AG10803 (cell line): ENCODE results near the gene LCN1.
"Not testable (repeated sequence)": the region's sequence is repeated elsewhere in the genome, so short reads cannot be mapped to it uniquely, and the experiment has no call there.

Experiments
- DNase-seq: peaks from one replicate; pipeline ENCODE4 v3.0.0; 2010; ENCODE audit warnings: low read depth
- H3K4me3 ChIP-seq: 2 replicates; pipeline ENCODE4 v1.5.1; 2011; ENCODE audit warnings: mild to moderate bottlenecking, low read length, control low read depth
- TF ChIP-seq, protein P1 (sequence below): conservative IDR thresholded peaks from 2 replicates; pipeline ENCODE4 v1.5.1; 2011; ENCODE audit warnings: mild to moderate bottlenecking, low read length, control low read depth, inconsistent platforms

LCN1 gene

GRCh38 chr9:135507104-135508035 is 13.9 kb upstream of the LCN1 start:
- no peak for DNase-seq
- H3K4me3 ChIP-seq: no peak overlapping the region
- TF ChIP-seq, protein P1, sequence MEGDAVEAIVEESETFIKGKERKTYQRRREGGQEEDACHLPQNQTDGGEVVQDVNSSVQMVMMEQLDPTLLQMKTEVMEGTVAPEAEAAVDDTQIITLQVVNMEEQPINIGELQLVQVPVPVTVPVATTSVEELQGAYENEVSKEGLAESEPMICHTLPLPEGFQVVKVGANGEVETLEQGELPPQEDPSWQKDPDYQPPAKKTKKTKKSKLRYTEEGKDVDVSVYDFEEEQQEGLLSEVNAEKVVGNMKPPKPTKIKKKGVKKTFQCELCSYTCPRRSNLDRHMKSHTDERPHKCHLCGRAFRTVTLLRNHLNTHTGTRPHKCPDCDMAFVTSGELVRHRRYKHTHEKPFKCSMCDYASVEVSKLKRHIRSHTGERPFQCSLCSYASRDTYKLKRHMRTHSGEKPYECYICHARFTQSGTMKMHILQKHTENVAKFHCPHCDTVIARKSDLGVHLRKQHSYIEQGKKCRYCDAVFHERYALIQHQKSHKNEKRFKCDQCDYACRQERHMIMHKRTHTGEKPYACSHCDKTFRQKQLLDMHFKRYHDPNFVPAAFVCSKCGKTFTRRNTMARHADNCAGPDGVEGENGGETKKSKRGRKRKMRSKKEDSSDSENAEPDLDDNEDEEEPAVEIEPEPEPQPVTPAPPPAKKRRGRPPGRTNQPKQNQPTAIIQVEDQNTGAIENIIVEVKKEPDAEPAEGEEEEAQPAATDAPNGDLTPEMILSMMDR: no peak

DNA sequence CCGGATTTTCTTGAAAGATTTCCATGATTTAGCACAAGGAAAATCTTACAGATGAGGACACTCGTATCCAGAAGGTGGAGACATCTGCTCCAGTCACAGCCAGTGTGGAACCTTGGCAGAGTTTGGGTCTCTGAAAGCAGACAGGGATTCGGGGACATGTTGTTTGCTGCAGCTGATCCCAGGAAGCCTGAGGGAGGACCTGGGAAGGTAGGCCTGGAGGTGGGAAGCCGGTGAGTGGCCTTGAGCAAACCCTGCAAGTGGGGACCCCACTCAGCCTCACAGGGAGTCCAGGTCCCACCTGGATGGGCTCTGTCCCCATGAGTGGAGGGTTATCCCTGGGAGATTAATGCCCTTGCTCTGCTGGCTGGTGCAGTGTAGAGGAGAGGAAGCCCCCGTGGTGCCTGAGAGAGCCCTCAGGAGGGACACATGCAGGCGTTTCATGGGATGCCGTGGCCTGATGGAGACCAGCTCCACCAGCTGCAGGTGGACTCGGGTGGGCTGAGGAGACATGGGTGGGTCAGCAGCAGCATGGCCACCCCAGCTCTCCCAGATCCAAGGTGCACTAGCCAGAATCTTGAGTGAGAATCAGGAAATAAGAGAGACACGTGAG is 12.9 kb upstream of the LCN1 start:
- TF ChIP-seq, protein P1: no peak
- no peak for DNase-seq
- H3K4me3 ChIP-seq: no peak overlapping the region

DNA sequence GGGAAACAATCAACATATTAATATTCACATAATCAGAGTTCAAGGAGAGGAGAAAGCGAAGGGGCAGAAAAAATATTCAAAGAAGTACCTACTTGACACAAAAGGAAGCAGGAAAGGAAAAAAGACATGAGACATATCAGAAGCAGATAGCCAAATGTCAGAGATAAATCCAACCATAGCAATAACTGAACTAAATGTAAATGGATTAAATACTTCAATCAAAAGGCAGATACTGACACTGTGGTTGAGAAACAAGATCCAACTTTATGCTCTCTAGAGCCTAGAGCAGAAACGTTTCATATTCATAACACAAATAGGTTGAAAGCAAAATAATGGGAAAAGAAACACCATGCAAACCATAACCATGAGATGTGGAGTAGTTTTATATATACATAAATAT is 11.8 kb upstream of the LCN1 start:
- TF ChIP-seq, protein P1: no peak
- H3K4me3 ChIP-seq: no peak overlapping the region
- no peak for DNase-seq

DNA sequence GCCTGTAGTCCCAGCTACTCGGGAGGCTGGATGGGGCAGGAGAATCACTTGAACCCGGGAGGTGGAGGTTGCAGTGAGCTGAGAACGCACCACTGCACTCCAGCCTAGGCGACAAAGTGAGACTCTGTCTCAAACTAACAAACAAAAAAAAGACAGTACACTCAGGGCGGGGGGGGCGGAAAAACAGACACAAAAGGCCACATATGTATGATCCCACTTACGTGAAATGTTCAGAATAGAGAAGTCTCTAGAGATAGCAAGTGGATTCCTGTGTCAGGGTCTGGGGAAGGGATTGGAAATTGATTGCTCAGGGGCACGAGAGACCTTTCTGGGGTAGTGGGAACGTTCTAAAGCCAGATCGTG is 9.0 kb upstream of the LCN1 start:
- TF ChIP-seq, protein P1: no peak
- no peak for DNase-seq
- H3K4me3 ChIP-seq: no peak overlapping the region

GRCh38 chr9:135512904-135513303 is 8.3 kb upstream of the LCN1 start:
- TF ChIP-seq, protein P1: no peak
- no peak overlapping the region for H3K4me3 ChIP-seq
- no peak for DNase-seq

DNA sequence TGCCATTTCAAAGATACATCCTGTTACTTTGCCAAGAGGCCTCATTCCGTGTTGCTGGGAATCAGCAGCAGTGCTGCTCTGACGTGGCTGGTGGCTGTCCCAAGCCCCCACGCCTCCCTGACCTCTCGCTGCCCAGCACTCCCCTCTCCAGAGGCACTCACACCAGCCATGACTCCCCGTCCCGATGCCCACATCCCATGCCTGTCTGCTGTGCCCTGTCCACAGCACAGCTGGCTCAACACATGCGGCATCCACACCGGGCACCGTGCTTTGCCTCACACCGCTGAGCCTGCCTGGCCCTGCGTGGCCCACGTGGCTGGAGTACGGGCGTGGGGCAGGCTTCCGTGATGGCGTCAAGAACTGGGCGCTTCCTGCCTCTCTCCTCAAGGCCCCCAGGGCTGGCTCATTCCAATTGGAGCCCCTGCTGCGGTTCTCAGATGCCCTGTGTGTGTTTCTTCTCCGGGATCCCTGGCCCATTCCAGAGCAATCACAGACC is 7.8 kb upstream of the LCN1 start:
- TF ChIP-seq, protein P1: no peak
- H3K4me3 ChIP-seq: no peak overlapping the region
- no peak for DNase-seq

GRCh38 chr9:135513906-135514305 is 7.3 kb upstream of the LCN1 start:
- H3K4me3 ChIP-seq, DNase-seq: not testable (repeated sequence)
